ENCODE results near the gene GRHL1.

GRCh38 chr2:9991221-9991620 is 39.7 kb downstream of the GRHL1 start:
- no peak for TF ChIP-seq EZH2 (IDR thresholded peaks at IDR 0.05; ENCODE audit: insufficient read depth, poor library complexity, severe bottlenecking)
- no peak for TF ChIP-seq EZH2phosphoT487 (IDR thresholded peaks at IDR 0.05; ENCODE audit: insufficient read depth, low read depth)

Data from GM23248 (cell line).